ENCODE data around the gene TENM3. TPM values are rescaled to one million over a fixed set of nuclear protein-coding genes. Genes with fewer than 3 reads are reported as not detected.

The TENM3 gene
- total and polyA plus RNA-seq, 2 of the 8 experiments (the other 6 are each of a cell fraction or from before 2014, with no cell fraction given), result 36.9 to 69.3 TPM

DNA sequence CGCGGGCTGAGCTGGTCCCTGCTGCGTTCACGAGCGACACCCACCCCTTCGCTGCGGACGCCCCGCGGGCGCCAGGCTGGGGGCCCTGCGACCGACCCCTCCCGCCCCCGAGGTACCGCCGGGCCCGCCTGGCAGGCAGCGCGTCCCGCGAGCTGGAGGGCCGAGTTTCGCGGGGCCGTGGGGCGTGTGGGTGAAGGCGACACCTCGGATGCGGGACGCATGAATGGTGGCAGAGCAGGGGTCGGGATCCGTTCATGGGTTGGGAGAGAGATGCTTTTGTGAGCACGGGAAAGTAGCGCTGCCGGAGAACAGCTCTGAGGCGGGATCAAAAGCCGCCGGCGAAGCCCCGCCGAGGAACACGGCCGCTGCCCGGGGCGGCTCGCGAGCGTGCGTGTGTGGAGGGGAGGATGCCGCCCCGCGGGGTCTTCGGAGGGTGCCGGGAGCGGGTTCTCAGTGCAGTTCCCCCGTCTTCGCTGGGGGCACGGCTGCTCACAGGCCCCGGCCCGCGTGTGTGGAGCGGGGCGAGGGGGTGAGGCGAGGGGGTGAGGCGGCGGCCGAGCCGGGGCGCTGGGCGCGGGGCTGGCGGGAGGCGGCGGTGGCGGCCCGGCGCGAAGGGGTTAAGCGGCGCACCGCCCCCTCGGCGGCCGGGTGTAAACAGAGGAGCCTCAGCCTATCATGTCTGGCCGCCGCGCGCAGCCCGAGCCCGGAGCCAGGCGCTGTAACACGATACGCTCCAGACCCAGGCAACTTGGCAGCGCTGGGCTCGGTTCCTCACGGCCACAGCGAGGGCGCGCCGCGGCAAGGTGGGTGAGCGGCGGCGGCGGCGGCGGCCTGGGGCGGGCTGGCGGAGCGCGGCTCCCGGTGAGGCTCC lies 205.3 kb downstream of the TENM3 start (continued):
- TF ChIP-seq RFX5 (IDR thresholded peaks at IDR 0.05; ENCODE audit: borderline replicate concordance, low read depth, low read length), result no peak
- peak; percentile 83 to 86 for TF ChIP-seq POLR2A (IDR thresholded peaks at IDR 0.05; ENCODE audit: control extremely low read depth in 1 of 2, low read depth in 2 of 2, low read length in 2 of 2)
- TF ChIP-seq CEBPB (IDR thresholded peaks at IDR 0.05; ENCODE audit: low read depth, low read length), result no peak
- peak; percentile 33; the same call in 1 of the 2 replicates for TF ChIP-seq BACH1 (IDR thresholded peaks at IDR 0.05; ENCODE audit: low read length)
- no peak for TF ChIP-seq SIX5 (IDR thresholded peaks at IDR 0.05; ENCODE audit: low read depth, low read length)
- no peak for TF ChIP-seq FOSL1 (IDR thresholded peaks at IDR 0.05; ENCODE audit: insufficient read depth, low read depth, low read length)
- TF ChIP-seq TAF7 (optimal IDR thresholded peaks at IDR 0.05; ENCODE audit: borderline replicate concordance, low read depth, low read length), result peak; percentile 61
- TF ChIP-seq, protein P1, sequence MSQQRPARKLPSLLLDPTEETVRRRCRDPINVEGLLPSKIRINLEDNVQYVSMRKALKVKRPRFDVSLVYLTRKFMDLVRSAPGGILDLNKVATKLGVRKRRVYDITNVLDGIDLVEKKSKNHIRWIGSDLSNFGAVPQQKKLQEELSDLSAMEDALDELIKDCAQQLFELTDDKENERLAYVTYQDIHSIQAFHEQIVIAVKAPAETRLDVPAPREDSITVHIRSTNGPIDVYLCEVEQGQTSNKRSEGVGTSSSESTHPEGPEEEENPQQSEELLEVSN (IDR thresholded peaks at IDR 0.05), result no peak; the same call in 1 of the 2 replicates
- TF ChIP-seq SAP30 (IDR thresholded peaks at IDR 0.05; ENCODE audit: insufficient read depth, insufficient replicate concordance, low read length), result no peak
- peak; percentile 26 to 52; a peak in 1 of 4 replicates for TF ChIP-seq SIN3A (conservative IDR thresholded peaks at IDR 0.05 in 1 of 2, IDR thresholded peaks at IDR 0.05 in 1 of 2; ENCODE audit: low read depth in 1 of 2, low read length in 2 of 2)
- TF ChIP-seq EP300 (IDR thresholded peaks at IDR 0.05; ENCODE audit: borderline replicate concordance in 1 of 2, low read depth in 2 of 2, low read length in 2 of 2), result no peak
- TF ChIP-seq PHF8 (conservative IDR thresholded peaks at IDR 0.05; ENCODE audit: low read depth, low read length), result peak; percentile 54; the same call in 1 of the 2 replicates
- no peak for TF ChIP-seq RNF2 (IDR thresholded peaks at IDR 0.05; ENCODE audit: borderline replicate concordance, low read depth, low read length, missing control alignments, poor library complexity, severe bottlenecking)
- TF ChIP-seq GABPA (IDR thresholded peaks at IDR 0.05; ENCODE audit: borderline replicate concordance, insufficient read depth, low read length), result no peak
- TF ChIP-seq YY1 (IDR thresholded peaks at IDR 0.05; ENCODE audit: low read depth, low read length), result no peak
- TF ChIP-seq HDAC6 (IDR thresholded peaks at IDR 0.05; ENCODE audit: low read depth, low read length), result no peak
- TF ChIP-seq SP2 (IDR thresholded peaks at IDR 0.05; ENCODE audit: low read length), result no peak
